G401 (cell line): ENCODE measurements around the gene AGPAT2. TPM values are rescaled to one million over a fixed set of nuclear protein-coding genes. Genes with fewer than 3 reads are reported as not detected.

Experiments
- DNase-seq: peaks from one replicate; pipeline ENCODE4 v3.0.0-alpha.2; 2015; ENCODE audit warnings: low spot score
- in situ Hi-C: cut with HindIII; loops from 2 replicates; pipeline ENCODE4 v1.10.0; 2016; ENCODE audit warnings: low sequenced_read_pairs, mixed read lengths
- total RNA-seq: library from RNA; depleted of rRNA; stranded (reverse); fragments of >200 nt; shearing (Covaris generic); gene quantifications from 2 replicates; pipeline ENCODE4 v1.2.3, GENCODE V29; 2014

AGPAT2 gene
- total RNA-seq, 1 experiment from 2014 or later, result 128 TPM

DNA sequence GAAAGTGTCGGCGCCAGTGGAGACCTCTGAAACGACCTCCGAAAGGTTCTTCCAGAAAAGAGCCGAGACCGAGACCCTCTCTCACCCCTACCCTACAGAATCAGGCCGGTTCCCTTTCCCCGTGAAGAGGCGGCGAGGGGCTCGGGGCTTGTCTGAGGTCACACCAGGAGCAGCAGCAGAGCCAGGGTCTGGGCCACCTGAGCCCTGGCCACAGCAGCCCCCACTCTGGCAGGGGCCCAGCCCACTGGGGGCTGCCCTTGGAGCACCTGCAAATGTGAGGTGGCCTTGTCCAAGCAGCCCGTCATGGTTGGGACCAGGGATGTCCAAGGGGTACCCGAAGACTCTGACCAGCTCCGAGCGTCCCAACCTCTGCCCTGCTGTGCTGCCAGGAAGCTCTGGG lies 9.2 kb downstream of the AGPAT2 start:
- in situ Hi-C loops, result loop anchor here (10.0 kb wide), 1 partner anchor 193 kb away; the partner anchor contains the start of gene SEC16A
- no peak for DNase-seq

DNA sequence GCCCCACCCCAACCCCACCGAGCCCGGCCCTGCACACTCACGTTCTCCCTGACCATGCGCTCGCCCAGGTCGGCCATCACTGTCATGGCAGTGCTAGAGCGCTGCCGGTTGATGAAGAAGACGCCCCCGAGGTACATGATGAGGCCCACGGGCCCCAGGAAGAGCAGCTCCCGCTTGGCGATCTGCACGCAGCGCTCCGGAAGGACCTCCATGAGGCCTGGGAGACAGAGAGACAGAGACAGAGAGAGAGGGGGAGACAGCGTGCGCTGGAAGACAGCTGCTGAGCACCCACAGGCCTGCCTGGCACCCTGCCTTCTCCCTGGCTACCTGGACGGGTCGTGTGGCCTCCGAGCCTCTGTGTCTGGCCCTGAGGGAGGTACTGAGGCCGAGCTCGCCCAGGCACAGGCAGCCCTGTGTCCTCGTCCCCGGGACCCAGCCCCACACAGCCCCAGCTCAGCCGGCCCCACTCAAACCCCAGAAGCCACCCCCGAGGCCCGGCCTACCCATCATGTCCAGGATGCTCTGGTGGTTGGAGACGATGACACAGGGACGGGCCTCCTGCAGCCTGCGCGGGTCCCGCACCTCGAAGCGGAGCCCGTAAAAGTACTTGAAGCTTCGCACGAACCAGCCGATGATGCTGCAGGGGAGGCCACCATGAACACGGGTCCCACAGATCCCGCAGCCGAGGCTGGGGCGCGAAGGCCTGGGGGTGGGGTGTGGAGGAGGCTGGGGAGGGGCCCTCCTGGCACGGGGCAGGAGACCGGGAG lies 10.2 kb downstream of the AGPAT2 start:
- in situ Hi-C loops, result loop anchor here (10.0 kb wide), 1 partner anchor 192 kb away; the partner anchor contains the start of gene SEC16A
- no peak for DNase-seq

DNA sequence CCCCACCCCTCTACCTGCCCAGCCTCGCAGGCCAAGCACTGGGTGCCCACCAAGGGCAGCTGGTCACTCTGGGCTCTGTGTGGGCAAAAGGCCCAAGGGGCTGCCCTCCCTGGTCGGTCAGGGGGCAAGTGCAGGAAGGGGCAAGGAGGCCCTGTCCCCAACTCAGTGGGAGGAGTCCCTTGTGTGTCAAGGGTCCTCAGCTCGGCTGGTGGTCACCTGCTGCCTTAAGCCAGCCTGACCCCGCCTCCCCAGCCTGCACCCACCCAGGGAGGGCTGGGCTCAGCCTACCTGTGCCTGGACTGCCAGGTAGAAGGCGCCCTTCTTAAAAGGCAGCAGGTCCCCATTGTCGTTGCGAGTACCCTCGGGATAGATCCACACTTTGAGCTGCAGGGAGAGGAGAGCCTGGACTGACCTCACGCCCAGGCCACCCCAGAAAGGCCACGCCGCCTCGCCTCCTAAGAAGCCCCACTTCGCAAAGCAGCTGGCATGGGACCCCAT lies 10.9 kb downstream of the AGPAT2 start:
- DNase-seq, result no peak
- in situ Hi-C loops, result loop anchor here (10.0 kb wide), 1 partner anchor 192 kb away; the partner anchor contains the start of gene SEC16A

DNA sequence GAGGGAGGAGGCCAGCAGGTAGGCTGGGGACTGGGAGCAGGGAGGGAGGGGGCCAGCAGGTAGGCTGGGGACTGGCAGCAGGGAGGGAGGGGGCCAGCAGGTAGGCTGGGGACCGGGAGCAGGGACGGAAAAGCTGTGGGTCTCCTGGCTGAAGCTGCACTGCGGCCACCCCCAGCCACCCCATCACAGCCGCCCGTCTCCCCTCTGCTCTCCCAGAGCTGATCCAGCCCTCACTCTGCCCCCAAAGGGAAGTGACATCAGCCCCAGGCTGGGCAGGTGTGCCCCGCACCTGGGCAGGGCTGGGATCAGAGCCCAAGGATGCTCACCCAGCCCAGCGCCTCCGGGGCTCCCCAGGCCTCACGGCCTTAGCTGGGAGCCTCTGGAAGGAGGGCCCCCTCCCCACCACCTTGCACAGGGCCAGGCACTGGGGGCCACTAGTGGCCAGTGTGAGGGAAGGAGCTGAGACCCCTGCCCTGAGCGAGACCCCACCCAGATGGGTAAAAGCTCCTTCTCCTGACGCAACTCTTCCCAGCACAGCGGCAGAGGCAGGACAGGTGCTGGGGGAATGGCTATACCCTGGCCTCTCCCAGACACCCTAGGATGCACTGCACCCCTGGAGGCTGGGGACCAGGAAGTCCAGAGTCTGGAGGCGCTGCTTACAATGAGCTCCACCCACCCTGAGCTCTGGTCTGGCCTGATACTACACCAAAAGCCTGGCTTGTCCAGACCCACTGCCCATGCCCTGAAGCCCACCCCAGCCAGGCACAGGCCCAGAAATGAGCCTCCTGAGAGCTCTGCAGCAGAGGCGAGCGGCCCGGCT lies 11.6 kb downstream of the AGPAT2 start:
- in situ Hi-C loops, result loop anchor here (10.0 kb wide), 1 partner anchor 191 kb away; the partner anchor contains the start of gene SEC16A
- DNase-seq, result no peak

DNA sequence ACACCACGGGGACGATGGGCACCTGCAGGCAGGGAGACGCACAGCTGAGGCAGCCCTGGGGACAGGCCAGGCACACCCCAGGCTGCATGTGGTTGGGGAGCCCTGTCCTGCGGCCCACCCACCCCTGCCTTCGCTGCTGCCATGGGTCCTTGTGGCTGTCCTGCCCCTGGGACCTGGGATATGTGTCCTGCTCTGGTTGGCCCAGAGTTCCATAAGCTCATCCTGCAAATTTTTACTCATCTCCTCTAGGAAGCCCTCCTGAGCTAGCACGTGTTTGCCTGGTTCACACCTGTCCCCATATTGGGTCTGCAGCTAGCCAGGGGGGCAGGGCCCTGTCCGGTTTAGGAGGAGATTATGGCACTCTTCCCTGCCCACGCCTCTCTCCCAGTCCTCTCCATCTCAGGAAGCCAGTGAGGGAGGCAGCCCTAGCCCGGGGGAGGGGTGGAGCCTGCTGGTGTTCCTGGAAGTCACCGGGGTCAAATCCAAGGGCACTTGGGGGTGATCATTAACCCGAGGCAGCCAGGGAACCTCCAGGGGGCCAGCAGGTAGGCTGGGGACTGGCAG lies 12.4 kb downstream of the AGPAT2 start:
- DNase-seq, result no peak
- in situ Hi-C loops, result loop anchor here (10.0 kb wide), 1 partner anchor 190 kb away; the partner anchor contains the start of gene SEC16A

DNA sequence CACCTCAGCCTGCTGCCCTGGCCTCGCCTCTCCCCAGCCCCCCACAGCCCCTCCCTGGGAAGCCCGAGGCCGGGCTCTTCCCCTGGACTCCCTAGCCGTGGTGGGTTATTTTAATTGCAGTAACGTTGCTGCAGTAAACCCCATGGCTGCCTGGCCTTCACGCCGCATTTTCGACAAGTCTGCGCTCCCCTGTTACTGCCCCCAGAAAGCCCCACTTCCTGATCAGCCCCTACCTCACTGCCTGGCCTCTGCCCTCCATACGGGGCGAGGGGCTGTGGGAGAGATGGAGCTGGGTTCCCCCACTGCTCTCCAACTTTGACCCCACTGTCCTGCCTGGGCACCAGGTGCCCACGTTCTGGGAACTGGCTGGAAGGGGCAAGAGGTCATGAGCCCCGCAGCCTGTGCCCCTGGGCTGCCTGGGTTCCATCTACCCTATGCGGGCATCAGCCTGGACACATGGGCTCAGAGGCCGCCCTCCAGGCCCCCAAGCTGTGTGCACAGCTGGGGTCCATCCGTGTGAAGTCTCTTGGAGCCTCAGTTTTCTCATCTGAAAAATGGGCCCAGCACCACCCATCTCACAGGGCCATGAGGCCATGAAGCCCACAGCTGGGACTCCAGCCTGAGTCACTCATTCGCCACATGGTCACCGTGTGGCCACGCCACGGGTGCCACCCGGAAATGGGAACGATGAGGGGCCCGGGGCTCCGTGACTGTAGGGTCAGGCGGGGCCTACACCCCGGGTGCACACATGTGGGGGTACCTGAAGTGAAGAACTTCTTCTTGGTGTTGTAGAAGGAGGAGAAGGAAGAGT lies 13.1 kb downstream of the AGPAT2 start:
- in situ Hi-C loops, result loop anchor here (10.0 kb wide), 1 partner anchor 189 kb away; the partner anchor contains the start of gene SEC16A
- DNase-seq, result no peak

DNA sequence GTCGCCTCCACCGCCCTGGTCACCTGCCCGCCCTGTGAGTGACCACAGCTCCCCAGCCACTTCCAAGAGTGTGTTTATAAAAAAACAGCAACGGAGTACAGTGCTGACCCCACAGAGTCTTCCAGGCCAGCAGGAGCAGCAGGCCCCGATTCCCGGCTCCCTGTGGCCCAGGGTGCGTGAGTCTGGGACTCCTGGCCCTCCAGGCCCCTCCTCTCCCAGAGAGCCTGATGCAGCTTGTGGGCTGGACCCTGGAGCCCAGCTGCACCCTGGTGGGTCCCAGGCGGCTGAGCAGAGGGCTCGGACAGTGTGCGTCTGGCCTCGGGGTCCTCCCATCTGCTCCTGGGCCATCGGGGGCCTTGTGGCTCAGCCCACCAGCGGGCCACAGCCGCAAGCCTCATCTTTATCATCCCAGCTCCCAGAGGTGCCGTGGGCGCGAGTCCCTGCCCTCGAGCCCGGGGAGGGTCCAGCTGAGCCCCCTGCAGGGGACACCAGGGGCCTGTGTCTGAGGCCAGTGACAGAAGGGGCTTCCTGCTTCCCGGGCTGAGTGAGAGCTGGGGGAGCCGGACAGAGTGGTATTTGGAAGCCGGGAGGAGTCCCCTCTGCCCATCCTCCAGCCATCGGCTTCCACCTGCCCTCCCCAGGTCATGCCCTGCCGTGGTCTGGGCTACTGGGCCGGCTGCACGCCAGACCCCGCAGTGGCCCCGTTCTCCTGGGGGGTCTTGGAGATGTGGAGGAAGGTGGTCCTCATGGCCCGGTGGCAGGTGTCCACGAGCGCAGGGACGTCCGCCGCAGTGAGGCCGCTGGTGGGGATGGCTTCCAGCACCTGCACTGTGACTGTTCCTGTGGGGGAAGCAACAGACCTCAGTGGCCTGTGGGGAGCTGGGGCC lies 13.9 kb downstream of the AGPAT2 start:
- in situ Hi-C loops, result loop anchor here (10.0 kb wide), 1 partner anchor 189 kb away; the partner anchor contains the start of gene SEC16A

DNA sequence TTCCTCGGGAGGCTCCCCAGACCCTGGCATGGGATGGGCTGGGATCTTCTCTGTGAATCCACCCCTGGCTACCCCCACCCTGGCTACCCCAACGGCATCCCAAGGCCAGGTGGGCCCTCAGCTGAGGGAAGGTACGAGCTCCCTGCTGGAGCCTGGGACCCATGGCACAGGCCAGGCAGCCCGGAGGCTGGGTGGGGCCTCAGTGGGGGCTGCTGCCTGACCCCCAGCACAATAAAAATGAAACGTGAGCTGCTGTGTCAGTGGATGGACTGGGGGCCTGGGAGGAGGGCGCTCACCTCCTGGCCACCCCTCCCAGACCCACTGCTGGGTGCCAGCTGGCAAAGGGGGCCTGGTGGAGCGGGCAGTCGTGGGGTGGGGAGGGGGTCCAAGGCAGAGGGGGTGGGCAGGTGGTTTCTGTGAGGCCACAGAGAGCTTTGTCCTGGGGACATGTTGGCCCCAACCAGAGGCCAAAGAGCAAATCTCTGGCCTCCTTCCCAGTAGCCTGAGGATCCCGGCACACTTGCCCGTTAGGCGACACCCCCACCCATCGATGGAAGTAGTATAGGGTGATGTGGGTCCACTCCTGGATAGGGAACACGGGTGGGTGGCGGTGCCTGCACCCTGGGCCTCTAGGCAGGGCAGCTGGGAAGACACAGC lies 14.7 kb downstream of the AGPAT2 start:
- DNase-seq, result no peak
- in situ Hi-C loops, result loop anchor here (10.0 kb wide), 1 partner anchor 188 kb away; the partner anchor contains the start of gene SEC16A

More for the DNA sequence above, 13.9 kb downstream of the AGPAT2 start:
- no peak for DNase-seq

DNA sequence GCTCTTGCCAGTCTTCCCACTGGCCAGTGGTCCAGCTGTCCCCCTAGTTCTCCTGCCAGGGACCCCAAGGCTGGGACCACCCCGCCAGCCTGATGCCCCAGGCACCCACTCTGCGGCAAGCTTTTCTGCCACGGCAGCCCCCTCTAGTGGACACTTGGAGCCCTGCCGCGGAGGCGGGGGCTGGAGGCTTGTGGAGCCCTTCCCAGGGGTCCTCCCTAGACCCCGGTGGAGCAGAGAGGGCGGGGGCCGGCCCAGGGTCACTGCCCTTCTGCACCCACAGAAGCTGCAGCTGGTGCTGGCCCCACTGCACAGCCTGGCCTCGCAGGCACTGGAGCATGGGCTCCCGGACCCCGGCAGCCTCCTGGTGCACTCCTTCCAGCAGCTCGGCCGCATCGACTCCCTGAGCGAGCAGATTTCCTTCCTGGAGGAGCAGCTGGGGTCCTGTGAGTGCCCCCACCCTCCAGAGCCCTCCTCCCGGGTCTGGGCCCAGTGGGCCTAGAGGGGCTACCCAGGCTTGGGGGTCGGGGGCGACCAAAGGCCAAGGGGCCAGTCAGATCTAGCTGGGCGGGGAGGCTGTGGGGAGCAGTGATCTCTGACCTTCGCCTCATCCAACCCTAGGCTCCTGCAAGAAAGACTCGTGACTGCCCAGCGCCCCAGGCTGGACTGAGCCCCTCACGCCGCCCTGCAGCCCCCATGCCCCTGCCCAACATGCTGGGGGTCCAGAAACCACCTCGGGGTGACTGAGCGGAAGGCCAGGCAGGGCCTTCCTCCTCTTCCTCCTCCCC lies 15.4 kb downstream of the AGPAT2 start:
- no peak for DNase-seq
- in situ Hi-C loops, result loop anchor here (10.0 kb wide), 1 partner anchor 187 kb away; the partner anchor contains the start of gene SEC16A

DNA sequence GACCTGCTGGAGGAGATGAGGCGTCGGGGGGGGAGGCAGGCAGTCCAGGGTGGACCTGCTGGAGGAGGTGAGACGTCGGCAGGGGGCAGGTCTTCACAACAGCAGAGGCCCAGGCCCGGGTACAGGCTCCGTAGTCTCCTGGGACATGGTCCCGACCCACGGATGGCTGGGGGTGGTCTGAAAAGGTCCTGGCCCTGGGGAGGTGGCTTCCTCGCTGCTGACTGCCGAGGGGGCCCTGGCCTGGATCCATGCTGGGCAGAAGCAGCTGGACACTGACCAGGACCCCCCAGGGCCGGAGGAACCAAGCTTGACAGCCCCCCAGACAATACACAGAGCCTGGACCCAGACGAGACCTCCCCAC lies 16.0 kb downstream of the AGPAT2 start:
- in situ Hi-C loops, result loop anchor here (10.0 kb wide), 1 partner anchor 186 kb away; the partner anchor contains the start of gene SEC16A
- DNase-seq, result no peak

DNA sequence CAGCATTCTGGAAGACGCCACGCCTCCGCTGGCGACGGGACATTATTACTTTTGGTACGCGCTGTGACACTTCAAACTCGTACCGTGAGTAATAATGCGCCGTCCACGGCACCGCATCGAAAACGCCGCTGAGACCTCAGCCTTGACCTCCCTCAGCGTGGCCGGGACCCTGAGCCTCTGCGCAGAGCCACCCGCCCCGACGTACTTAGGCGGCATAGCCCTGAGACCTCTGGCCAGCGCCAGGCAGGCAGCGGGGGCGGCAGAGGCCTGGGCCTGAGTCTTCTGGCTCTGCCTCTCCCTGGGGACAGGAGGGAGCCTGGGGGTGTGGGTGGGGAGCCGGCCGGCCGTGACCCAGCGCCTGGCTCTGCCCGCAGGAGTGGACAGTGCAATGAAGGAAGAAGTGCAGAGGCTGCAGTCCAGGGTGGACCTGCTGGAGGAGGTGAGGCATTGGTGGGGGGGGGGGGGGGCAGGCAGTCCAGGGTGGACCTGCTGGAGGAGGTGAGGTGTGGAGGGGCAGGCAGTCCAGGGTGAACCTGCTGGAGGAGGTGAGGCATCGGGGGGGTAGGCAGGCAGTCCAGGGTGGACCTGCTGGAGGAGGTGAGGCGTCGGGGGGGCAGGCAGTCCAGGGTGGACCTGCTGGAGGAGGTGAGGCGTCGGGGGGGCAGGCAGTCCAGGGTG lies 16.5 kb downstream of the AGPAT2 start:
- DNase-seq, result no peak
- in situ Hi-C loops, result loop anchor here (10.0 kb wide), 1 partner anchor 186 kb away; the partner anchor contains the start of gene SEC16A

DNA sequence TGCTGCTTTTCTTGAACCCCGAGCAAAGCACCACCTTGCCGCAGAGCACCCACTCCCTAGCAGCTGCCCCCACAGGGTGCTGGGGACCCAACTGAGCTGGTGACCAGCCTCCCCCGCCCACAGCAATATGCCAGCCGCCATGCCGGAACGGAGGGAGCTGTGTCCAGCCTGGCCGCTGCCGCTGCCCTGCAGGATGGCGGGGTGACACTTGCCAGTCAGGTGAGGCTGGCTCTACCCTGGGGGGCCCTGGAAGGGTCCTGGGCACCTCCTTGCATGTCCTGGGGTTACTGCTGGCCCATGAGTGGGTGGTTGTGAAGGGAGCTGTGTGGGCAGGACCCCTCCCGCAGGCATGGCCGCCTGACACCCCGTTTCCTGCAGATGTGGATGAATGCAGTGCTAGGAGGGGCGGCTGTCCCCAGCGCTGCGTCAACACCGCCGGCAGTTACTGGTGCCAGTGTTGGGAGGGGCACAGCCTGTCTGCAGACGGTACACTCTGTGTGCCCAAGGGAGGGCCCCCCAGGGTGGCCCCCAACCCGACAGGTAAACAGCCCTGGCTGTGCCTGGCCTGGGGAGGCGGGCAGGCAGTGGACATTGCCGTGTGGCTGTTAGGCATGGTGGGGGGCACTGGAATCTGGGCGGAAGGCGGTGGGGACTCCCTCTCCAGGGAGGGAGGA lies 17.3 kb downstream of the AGPAT2 start:
- in situ Hi-C loops, result loop anchor here (10.0 kb wide), 1 partner anchor 185 kb away; the partner anchor contains the start of gene SEC16A
- no peak for DNase-seq

DNA sequence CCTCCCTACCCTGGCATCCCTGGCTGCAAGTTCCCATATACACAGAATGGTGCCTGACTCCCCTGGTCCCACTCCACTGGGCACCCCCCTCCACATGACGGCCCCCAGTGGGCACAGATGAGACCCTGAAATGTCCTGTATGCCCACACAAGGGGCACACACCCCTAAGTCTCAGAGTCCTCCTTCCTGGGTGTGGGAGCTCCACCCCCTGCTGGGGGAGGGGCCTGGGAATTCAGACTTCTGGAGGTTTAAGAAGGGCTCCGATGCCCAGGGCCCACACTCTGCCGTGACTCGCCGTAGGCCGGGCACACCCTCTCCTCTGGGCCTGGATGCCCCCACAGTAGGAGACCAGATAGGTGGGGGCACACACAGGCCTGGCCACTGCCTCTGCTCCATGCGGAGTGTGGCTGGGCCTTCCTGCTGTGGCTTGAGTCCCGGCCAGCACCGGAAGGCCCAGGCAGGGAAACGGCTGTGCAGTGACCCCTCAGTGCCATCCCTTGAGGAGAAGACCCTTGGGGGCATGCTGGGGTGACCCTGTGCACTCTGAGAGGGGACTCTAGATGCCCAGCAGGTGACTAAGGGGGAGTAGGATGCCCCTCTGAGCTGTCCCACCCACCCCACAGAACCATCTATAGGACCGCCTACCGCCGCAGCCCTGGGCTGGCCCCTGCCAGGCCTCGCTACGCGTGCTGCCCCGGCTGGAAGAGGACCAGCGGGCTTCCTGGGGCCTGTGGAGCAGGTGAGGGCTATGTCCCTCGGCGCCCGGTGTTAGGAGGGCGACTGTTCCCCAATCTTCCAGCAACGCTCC lies 18.1 kb downstream of the AGPAT2 start:
- in situ Hi-C loops, result no loop called here
- no peak for DNase-seq
